SK-N-SH treated with all-trans-retinoic acid at 6 μM for 48 hours (cell line): Measurements from ENCODE around the gene COL4A4.

Source experiments
- ATAC-seq: fragments of 200-7000 bp; cut with Tn5 transposase; 3 replicates; pipeline ENCODE4 v1.9.1; 2020; ENCODE audit warnings: mild to moderate bottlenecking, moderate library complexity
- ARNTL ChIP-seq: fragments of 450-650 bp; formaldehyde crosslinking; IDR thresholded peaks from 2 replicates; pipeline ENCODE4 v1.5.0; 2020; ENCODE audit warnings: low read depth, mild to moderate bottlenecking, moderate library complexity, borderline replicate concordance
- BACH2 ChIP-seq: fragments of 250-450 bp; sonication (Bioruptor Pico); IDR thresholded peaks from 2 replicates; pipeline ENCODE4 v1.9.0; 2021; ENCODE audit warnings: mild to moderate bottlenecking, borderline replicate concordance
- CREB5 ChIP-seq: fragments of 250-450 bp; sonication (Bioruptor Pico); IDR thresholded peaks from 2 replicates; pipeline ENCODE4 v1.5.1; 2020; ENCODE audit warnings: low read depth, mild to moderate bottlenecking, moderate library complexity
- CSDC2 ChIP-seq: fragments of 250-450 bp; sonication (Bioruptor Pico); IDR thresholded peaks from 2 replicates; pipeline ENCODE4 v1.5.0; 2020; ENCODE audit warnings: mild to moderate bottlenecking, moderate library complexity
- ESRRG ChIP-seq: fragments of 250-450 bp; sonication (Bioruptor Pico); IDR thresholded peaks from 2 replicates; pipeline ENCODE4 v1.6.1; 2021; ENCODE audit warnings: mild to moderate bottlenecking
- GLIS3 ChIP-seq: fragments of 250-450 bp; sonication (Bioruptor Pico); IDR thresholded peaks from 2 replicates; pipeline ENCODE4 v1.5.0; 2020; ENCODE audit warnings: mild to moderate bottlenecking, moderate library complexity
- OSR1 ChIP-seq: fragments of 250-450 bp; sonication (Bioruptor Pico); IDR thresholded peaks from 2 replicates; pipeline ENCODE4 v1.8.0; 2022; ENCODE audit warnings: moderate library complexity, mild to moderate bottlenecking, inconsistent platforms
- PATZ1 ChIP-seq: fragments of 250-450 bp; sonication (Bioruptor Pico); IDR thresholded peaks from 2 replicates; pipeline ENCODE4 v1.8.0; 2020; ENCODE audit warnings: mild to moderate bottlenecking, moderate library complexity, borderline replicate concordance
- POU6F1 ChIP-seq: fragments of 250-450 bp; sonication (Bioruptor Pico); IDR thresholded peaks from 2 replicates; pipeline ENCODE4 v1.8.0; 2021; ENCODE audit warnings: low read depth, mild to moderate bottlenecking, moderate library complexity, borderline replicate concordance
- PPARA ChIP-seq: fragments of 250-450 bp; sonication (Bioruptor Pico); IDR thresholded peaks from 2 replicates; pipeline ENCODE4 v1.5.0; 2020; ENCODE audit warnings: mild to moderate bottlenecking, borderline replicate concordance
- SNAI2 ChIP-seq: fragments of 250-450 bp; sonication (Bioruptor Pico); IDR thresholded peaks from 2 replicates; pipeline ENCODE4 v1.5.0; 2020; ENCODE audit warnings: mild to moderate bottlenecking, moderate library complexity
- TCF4 ChIP-seq: fragments of 250-450 bp; sonication (Bioruptor Pico); IDR thresholded peaks from 2 replicates; pipeline ENCODE4 v1.8.0; 2021; ENCODE audit warnings: mild to moderate bottlenecking, moderate library complexity, borderline replicate concordance
- TSHZ2 ChIP-seq: fragments of 250-450 bp; sonication (Bioruptor Pico); IDR thresholded peaks from 2 replicates; pipeline ENCODE4 v1.5.0; 2020; ENCODE audit warnings: mild to moderate bottlenecking, moderate library complexity
- ZC3H10 ChIP-seq: fragments of 250-450 bp; sonication (Bioruptor Pico); IDR thresholded peaks from 2 replicates; pipeline ENCODE4 v1.5.1; 2021; ENCODE audit warnings: mild to moderate bottlenecking, moderate library complexity
- ZFP3 ChIP-seq: fragments of 250-450 bp; sonication (Bioruptor Pico); IDR thresholded peaks from 2 replicates; pipeline ENCODE4 v1.5.0; 2020; ENCODE audit warnings: mild to moderate bottlenecking, moderate library complexity
- ZFP30 ChIP-seq: fragments of 450-650 bp; formaldehyde crosslinking; IDR thresholded peaks from 2 replicates; pipeline ENCODE4 v1.5.0; 2022; ENCODE audit warnings: mild to moderate bottlenecking, moderate library complexity
- ZNF565 ChIP-seq: fragments of 450-650 bp; formaldehyde crosslinking; conservative IDR thresholded peaks from 2 replicates; pipeline ENCODE4 v1.5.0; 2020; ENCODE audit warnings: low read depth, mild to moderate bottlenecking, moderate library complexity
- ZNF70 ChIP-seq: fragments of 450-650 bp; formaldehyde crosslinking; IDR thresholded peaks from 2 replicates; pipeline ENCODE4 v1.5.0; 2020; ENCODE audit warnings: mild to moderate bottlenecking, moderate library complexity
- ZNF8 ChIP-seq: fragments of 450-650 bp; formaldehyde crosslinking; IDR thresholded peaks from 2 replicates; pipeline ENCODE4 v1.5.0; 2020; ENCODE audit warnings: mild to moderate bottlenecking, moderate library complexity

Gene COL4A4

GRCh38 chr2:227163998-227164762 lies at the start of gene COL4A4, which contains the start of gene COL4A3:
Gene COL4A4, minus strand, starts transcription at chr2:227164205. Its CDS starts 16,722 bp downstream, at chr2:227147483.
Gene COL4A3, plus strand, starts transcription at chr2:227164624. Its CDS starts 103 bp downstream, at chr2:227164727.
- ATAC-seq: peak; percentile 79
- TF ChIP-seq POU6F1: no peak
- TF ChIP-seq TCF4: no peak
- no peak for TF ChIP-seq SNAI2 (CRISPR knock-in tag)
- no peak for TF ChIP-seq CREB5 (CRISPR knock-in tag)
- no peak for TF ChIP-seq ESRRG (CRISPR knock-in tag)
- no peak for TF ChIP-seq ZNF8 (CRISPR knock-in tag)
- TF ChIP-seq TSHZ2 (CRISPR knock-in tag): no peak
- TF ChIP-seq ZFP30 (CRISPR knock-in tag): no peak
- no peak for TF ChIP-seq GLIS3 (CRISPR knock-in tag)
- TF ChIP-seq PPARA: no peak

GRCh38 chr2:227207573-227207972 lies 43.6 kb upstream of the COL4A4 start:
- TF ChIP-seq SNAI2 (CRISPR knock-in tag): no peak
- TF ChIP-seq ZC3H10 (CRISPR knock-in tag): no peak
- ATAC-seq: no peak

- TF ChIP-seq ZNF8 (CRISPR knock-in tag) (no peak), ZFP3 (CRISPR knock-in tag) (no peak)
- TF ChIP-seq, all 23 proteins: peak for 0
- no peak for ATAC-seq
Measured at GRCh38 chr2:227206406-227206805, 42.4 kb upstream of the COL4A4 start.

- TF ChIP-seq TSHZ2 (CRISPR knock-in tag): no peak
- TF ChIP-seq CSDC2: no peak
- no peak for TF ChIP-seq ZNF8 (CRISPR knock-in tag)
- no peak for TF ChIP-seq POU6F1
- no peak for TF ChIP-seq SNAI2 (CRISPR knock-in tag)
- TF ChIP-seq OSR1 (CRISPR knock-in tag): no peak
- no peak for TF ChIP-seq CREB5 (CRISPR knock-in tag)
- TF ChIP-seq ZNF565: no peak
- TF ChIP-seq ZNF70 (CRISPR knock-in tag): no peak
- no peak for TF ChIP-seq ARNTL (CRISPR knock-in tag)
- no peak for TF ChIP-seq PATZ1 (CRISPR knock-in tag)
- no peak for TF ChIP-seq PPARA
- no peak for TF ChIP-seq BACH2
Measured at GRCh38 chr2:227205701-227206100, 41.7 kb upstream of the COL4A4 start.

More at GRCh38 chr2:227205701-227206100, 41.7 kb upstream of the COL4A4 start:
- no peak for ATAC-seq
